Osteoblast (primary cell): ENCODE results near the gene CD5L. TPM values are rescaled to one million over a fixed set of nuclear protein-coding genes. Genes with fewer than 3 reads are reported as not detected.
A peak's percentile ranks its signal among the peaks of the same experiment; 100 is the strongest.

Experiments used
- DNase-seq: peaks from one replicate; pipeline ENCODE4 v3.0.0; 2011; ENCODE audit warnings: low spot score, mixed read lengths; ENCODE audit not compliant: insufficient read length; ENCODE audit errors: missing footprints
- H2AFZ ChIP-seq: 2 replicates; pipeline ENCODE4 v1.6.0; 2011; ENCODE audit warnings: mild to moderate bottlenecking, low read length
- H3K27ac ChIP-seq: 2 replicates; pipeline ENCODE4 v1.5.1; 2011; ENCODE audit warnings: mild to moderate bottlenecking, low read depth, low read length, moderate library complexity
- H3K27me3 ChIP-seq: 2 replicates; pipeline ENCODE4 v1.6.0; 2012; ENCODE audit warnings: mild to moderate bottlenecking, control low read depth, inconsistent platforms, low read length, moderate library complexity; ENCODE audit not compliant: insufficient read depth
- H3K36me3 ChIP-seq: 2 replicates; pipeline ENCODE4 v1.5.1; 2011; ENCODE audit warnings: mild to moderate bottlenecking, low read length, control low read depth, moderate library complexity; ENCODE audit not compliant: insufficient read depth
- H3K4me1 ChIP-seq: 2 replicates; pipeline ENCODE4 v1.5.1; 2011; ENCODE audit warnings: mild to moderate bottlenecking, low read length, control low read depth, moderate library complexity; ENCODE audit not compliant: insufficient read depth
- H3K4me2 ChIP-seq: 2 replicates; pipeline ENCODE4 v1.6.0; 2011; ENCODE audit warnings: mild to moderate bottlenecking, low read length; ENCODE audit not compliant: insufficient read depth
- H3K4me3 ChIP-seq: fragments of 200-600 bp; sonication (generic); 3 replicates; pipeline ENCODE4 v1.5.1; 2012; ENCODE audit warnings: mild to moderate bottlenecking, low read length, inconsistent platforms; ENCODE audit not compliant: insufficient read depth
- H3K79me2 ChIP-seq: 2 replicates; pipeline ENCODE4 v1.6.0; 2012; ENCODE audit warnings: mild to moderate bottlenecking, low read length, control low read depth, inconsistent platforms; ENCODE audit not compliant: insufficient read depth
- H3K9me3 ChIP-seq: 2 replicates; pipeline ENCODE4 v1.5.1; 2011; ENCODE audit warnings: low read depth, low read length, control low read depth
- H4K20me1 ChIP-seq: 2 replicates; pipeline ENCODE4 v1.6.0; 2012; ENCODE audit warnings: mild to moderate bottlenecking, low read length, control low read depth; ENCODE audit not compliant: insufficient read depth
- total RNA-seq: library from RNA; depleted of rRNA; stranded (reverse); fragments of >200 nt; gene quantifications from 2 replicates; pipeline ENCODE4 v1.2.3, GENCODE V29; 2012
- TF ChIP-seq, protein P1 (sequence below): IDR thresholded peaks from 2 replicates; pipeline ENCODE4 v1.5.1; 2011; ENCODE audit warnings: mild to moderate bottlenecking, low read depth, low read length, moderate library complexity; ENCODE audit errors: extremely low read depth

Gene CD5L
- total RNA-seq, 1 donor, result not detected

- TF ChIP-seq, protein P1, sequence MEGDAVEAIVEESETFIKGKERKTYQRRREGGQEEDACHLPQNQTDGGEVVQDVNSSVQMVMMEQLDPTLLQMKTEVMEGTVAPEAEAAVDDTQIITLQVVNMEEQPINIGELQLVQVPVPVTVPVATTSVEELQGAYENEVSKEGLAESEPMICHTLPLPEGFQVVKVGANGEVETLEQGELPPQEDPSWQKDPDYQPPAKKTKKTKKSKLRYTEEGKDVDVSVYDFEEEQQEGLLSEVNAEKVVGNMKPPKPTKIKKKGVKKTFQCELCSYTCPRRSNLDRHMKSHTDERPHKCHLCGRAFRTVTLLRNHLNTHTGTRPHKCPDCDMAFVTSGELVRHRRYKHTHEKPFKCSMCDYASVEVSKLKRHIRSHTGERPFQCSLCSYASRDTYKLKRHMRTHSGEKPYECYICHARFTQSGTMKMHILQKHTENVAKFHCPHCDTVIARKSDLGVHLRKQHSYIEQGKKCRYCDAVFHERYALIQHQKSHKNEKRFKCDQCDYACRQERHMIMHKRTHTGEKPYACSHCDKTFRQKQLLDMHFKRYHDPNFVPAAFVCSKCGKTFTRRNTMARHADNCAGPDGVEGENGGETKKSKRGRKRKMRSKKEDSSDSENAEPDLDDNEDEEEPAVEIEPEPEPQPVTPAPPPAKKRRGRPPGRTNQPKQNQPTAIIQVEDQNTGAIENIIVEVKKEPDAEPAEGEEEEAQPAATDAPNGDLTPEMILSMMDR, result no peak
- Histone ChIP-seq H3K4me2 (no peak overlapping the region), H3K4me1 (no peaks in the 10 kb centered on the region), H2AFZ (no peak overlapping the region), H4K20me1 (no peaks in the 10 kb centered on the region), H3K27ac (no peak overlapping the region), H3K79me2 (no peaks in the 10 kb centered on the region), H3K4me3 (no peak overlapping the region), H3K36me3 (no peaks in the 10 kb centered on the region), H3K9me3 (no peaks in the 10 kb centered on the region), H3K27me3 (no peaks in the 10 kb centered on the region)
- DNase-seq, result no peak
These were observed 28.9 kb upstream of the CD5L start for GRCh38 chr1:157870490-157870889.

- Histone ChIP-seq H3K9me3 (no peaks in the 10 kb centered on the region), H3K36me3 (no peaks in the 10 kb centered on the region), H3K27me3 (no peaks in the 10 kb centered on the region), H3K79me2 (no peaks in the 10 kb centered on the region), H3K4me1 (no peaks in the 10 kb centered on the region), H2AFZ (no peak overlapping the region), H4K20me1 (no peaks in the 10 kb centered on the region), H3K4me2 (no peak overlapping the region), H3K4me3 (no peak overlapping the region), H3K27ac (no peak overlapping the region)
- TF ChIP-seq, protein P1, result no peak
- DNase-seq, result no peak
These were observed 27.0 kb upstream of the CD5L start for GRCh38 chr1:157868654-157869053.

DNA sequence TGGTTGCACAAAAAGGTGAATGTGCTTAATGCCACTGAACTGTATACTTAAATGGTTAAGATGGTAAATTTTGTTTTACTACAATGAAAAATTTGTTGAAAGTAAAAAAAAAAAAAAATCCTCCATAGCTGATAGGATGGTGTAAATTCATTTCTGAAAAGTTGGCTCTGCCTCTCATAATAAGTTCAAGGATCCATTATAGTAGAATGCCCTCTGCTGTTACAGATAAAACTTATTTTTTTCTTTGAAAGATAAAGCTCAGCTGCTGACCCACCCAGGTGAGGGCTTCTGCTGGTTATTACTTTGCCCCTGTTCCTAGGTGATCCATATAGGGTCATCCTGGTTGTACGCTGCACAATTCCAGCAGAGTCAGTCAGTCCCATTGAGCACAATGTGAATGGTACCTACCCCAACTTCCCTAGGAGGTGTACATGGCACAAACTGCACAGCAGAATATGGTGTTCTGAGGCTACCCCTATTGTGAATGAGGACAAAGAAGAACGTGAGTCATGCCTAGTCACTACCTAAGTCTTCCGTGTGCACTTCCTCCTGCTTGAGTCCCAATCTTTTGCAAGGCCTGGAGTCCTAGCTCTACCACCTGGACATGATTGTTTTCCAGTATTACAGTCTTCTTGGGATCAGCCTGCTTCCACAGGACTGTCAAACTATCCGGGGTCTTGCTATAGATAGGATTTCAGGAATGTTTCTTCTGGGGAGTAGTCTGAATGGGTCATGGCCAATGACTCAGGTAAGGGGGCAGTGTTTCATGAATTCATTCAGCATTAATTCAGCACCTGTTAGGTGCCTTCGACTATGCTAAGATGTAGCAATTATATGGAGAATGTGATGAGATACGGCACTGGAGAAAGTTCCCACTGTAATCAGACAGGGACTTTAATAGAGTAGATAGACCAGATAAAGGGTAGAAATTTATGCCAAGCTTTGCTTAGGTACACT, 20.8 kb upstream of the CD5L start:
- H3K27ac ChIP-seq, result no peak overlapping the region
- H3K9me3 ChIP-seq, result no peaks in the 10 kb centered on the region
- no peaks in the 10 kb centered on the region for H3K4me1 ChIP-seq
- DNase-seq, result peak; percentile 50
- no peak overlapping the region for H3K4me2 ChIP-seq
- TF ChIP-seq, protein P1, result no peak
- H4K20me1 ChIP-seq, result no peaks in the 10 kb centered on the region
- H3K79me2 ChIP-seq, result no peaks in the 10 kb centered on the region
- H3K4me3 ChIP-seq, result no peak overlapping the region
- H3K36me3 ChIP-seq, result no peaks in the 10 kb centered on the region
- H3K27me3 ChIP-seq, result no peaks in the 10 kb centered on the region
- no peak overlapping the region for H2AFZ ChIP-seq

DNA sequence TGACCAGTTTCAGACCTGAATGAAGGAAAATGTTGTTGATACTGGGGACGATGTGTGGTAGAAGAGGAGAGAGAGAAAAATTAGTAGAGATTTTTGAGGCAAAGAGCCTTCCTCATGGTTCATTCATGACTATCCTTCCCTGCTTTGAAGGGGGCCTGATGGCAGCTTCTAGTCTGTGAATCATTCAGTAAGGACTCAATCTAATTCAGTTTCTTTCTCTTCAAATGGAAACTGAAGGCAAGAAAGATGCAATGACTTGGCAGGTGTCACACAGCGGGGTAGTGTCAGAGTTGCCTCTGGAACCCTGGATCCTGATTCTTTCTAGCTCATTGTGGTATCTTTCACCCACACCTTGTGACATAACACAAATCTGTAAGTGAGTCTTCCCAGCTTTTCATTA, 14.9 kb upstream of the CD5L start:
- Histone ChIP-seq H3K79me2 (no peaks in the 10 kb centered on the region), H3K36me3 (no peaks in the 10 kb centered on the region), H3K4me2 (no peak overlapping the region), H3K9me3 (no peaks in the 10 kb centered on the region), H3K4me1 (no peaks in the 10 kb centered on the region), H3K27me3 (no peaks in the 10 kb centered on the region), H2AFZ (no peak overlapping the region), H3K4me3 (no peak overlapping the region), H3K27ac (no peak overlapping the region), H4K20me1 (no peaks in the 10 kb centered on the region)
- TF ChIP-seq, protein P1, result no peak
- DNase-seq, result no peak
